Gastrocnemius medialis (tissue), 4 donors: Measurements from ENCODE around the gene GALNT18. TPM values are rescaled to one million over a fixed set of nuclear protein-coding genes. Genes with fewer than 3 reads are reported as not detected.

Source experiments
- ATAC-seq, 2 donors: fragments of 150-250 bp; one replicate each; pipeline ENCODE4 v1.9.1; 2016
- DNase-seq, 2 donors: peaks; one replicate each; pipeline ENCODE4 v3.0.0-alpha.2; 2019
- H3K27ac ChIP-seq, 4 donors: fragments of 200-600 bp; sonication (generic); 1 replicate in 1 of 4; 2 replicates in 3 of 4; pipeline ENCODE4 v1.5.1; 2016 to 2018; ENCODE audit warnings: mild to moderate bottlenecking in 2 of 4, moderate library complexity in 1 of 4
- H3K27me3 ChIP-seq, 3 donors: fragments of 200-600 bp; sonication (generic) in 2 of 3; 1 replicate in 1 of 3; 2 replicates in 2 of 3; pipeline versions ENCODE4 v1.5.1 to v1.6.0; 2016 to 2019; ENCODE audit warnings: mild to moderate bottlenecking in 1 of 3, moderate library complexity in 1 of 3
- H3K36me3 ChIP-seq, 2 donors: fragments of 200-600 bp; sonication (generic) in 1 of 2; one replicate each; pipeline ENCODE4 v1.5.1; 2017 to 2018
- H3K4me1 ChIP-seq, 2 donors: fragments of 200-600 bp; sonication (generic) in 1 of 2; one replicate each; pipeline ENCODE4 v1.5.1; 2016 to 2017; ENCODE audit warnings: mild to moderate bottlenecking in 2 of 2
- H3K4me3 ChIP-seq, 4 donors: fragments of 200-600 bp; sonication (generic) in 3 of 4; 1 replicate in 1 of 4; 2 replicates in 3 of 4; pipeline ENCODE4 v1.5.1; 2016 to 2019; ENCODE audit warnings: mild to moderate bottlenecking in 2 of 4
- H3K9me3 ChIP-seq, 3 donors: fragments of 200-600 bp; sonication (generic) in 2 of 3; 1 replicate in 1 of 3; 2 replicates in 2 of 3; pipeline ENCODE4 v1.5.1; 2016 to 2019
- POLR2A ChIP-seq, 2 donors: fragments of 450-650 bp; IDR thresholded peaks; one replicate each; pipeline ENCODE4 v1.6.1; 2017; ENCODE audit warnings: antibody characterized with exemption in 2 of 2, mild to moderate bottlenecking in 2 of 2, moderate library complexity in 2 of 2
- in situ Hi-C, 4 donors: fragments of 200-750 bp; cut with MboI; loops; one replicate each; pipeline versions ENCODE4 v1.15.0 to v1.8.0; 2017; ENCODE audit warnings: low sequenced_read_pairs in 4 of 4
- intact Hi-C: fragments of 100-400 bp; cut with DNase I; formaldehyde crosslinking; loops from one replicate; pipeline ENCODE4 v1.15.1; 2023; ENCODE audit warnings: low total_unique reads
- total RNA-seq, 4 donors: library from RNA; depleted of rRNA; stranded (reverse); fragments of >200 nt; gene quantifications; one replicate each; pipeline versions ENCODE4 v1.1.0 to v1.2.3, GENCODE V29; 2016
- TF ChIP-seq, protein P1 (sequence below), 5 experiments: fragments of 450-650 bp in 3 of 5; fragments of 200-600 bp in 2 of 5; sonication (generic) in 2 of 5; IDR thresholded peaks in 4 of 5; conservative IDR thresholded peaks in 1 of 5; 1 replicate in 4 of 5; 2 replicates in 1 of 5; pipeline ENCODE4 v1.5.1; 2016 to 2019; ENCODE audit warnings: antibody characterized with exemption in 5 of 5, mild to moderate bottlenecking in 3 of 5, moderate library complexity in 3 of 5

Gene GALNT18
- total RNA-seq, 4 donors from 2014 or later: 10.5 to 29.2 (median 11.2) TPM

- no peak overlapping the region for H3K27ac ChIP-seq
- no peak for ATAC-seq
Measured at GRCh38 chr11:11550534-11550933, 71.3 kb downstream of the GALNT18 start.

DNA sequence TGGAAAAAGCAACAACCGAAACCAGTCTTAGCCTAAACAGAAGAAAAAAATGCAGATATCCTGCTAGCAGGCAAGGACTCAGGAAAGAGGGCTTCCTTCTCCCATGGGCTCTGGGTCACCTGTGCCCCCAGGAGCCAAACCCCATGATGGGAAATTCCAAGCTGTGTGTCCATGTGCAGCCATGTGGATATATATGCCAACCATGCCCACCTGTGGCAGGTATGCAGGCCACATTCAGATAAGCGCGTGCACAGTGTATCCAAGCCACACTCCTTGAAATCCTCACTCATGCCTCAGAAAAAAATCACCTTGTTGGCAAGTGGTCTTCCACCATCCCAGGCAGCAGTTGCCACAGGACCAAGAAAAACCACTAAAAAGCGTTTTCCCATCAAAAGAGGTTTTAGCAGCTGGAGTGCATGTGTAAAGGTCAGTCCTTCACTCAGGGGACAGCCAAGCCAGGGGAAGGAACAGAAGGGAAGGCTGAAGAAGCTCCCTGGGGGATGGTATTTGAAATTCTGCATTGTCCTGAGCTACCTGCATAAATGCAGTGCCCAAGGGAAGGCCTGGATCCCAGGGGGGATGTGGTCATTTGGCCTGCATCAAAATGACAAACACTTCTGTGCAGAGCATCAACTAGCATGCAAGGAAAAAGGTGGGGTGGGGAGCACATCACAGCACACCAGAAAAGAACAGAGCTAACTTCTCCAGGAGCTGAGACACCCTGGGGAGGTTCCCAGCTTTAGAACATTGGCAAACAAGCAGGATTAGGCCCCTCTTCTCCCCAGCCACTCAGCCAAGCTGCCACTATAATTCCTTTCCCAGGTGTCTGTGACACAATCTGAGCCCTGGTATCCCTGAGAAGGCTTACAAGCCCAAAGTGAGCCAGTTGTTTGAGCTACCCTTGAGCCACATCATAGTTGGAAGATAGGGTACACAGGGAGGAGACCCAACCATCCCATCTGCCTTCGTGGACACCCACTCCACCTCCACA, 76.2 kb downstream of the GALNT18 start:
- H3K4me1 ChIP-seq: peaks cover 5 to 24% of the 10 kb centered on the region in 2 donors
- no peaks in the 10 kb centered on the region for H3K9me3 ChIP-seq
- H3K4me3 ChIP-seq: no peak overlapping the region
- no peaks in the 10 kb centered on the region for H3K36me3 ChIP-seq
- DNase-seq (no peak), ATAC-seq (no peak)
- H3K27ac ChIP-seq: no peak overlapping the region
- TF ChIP-seq, protein P1, sequence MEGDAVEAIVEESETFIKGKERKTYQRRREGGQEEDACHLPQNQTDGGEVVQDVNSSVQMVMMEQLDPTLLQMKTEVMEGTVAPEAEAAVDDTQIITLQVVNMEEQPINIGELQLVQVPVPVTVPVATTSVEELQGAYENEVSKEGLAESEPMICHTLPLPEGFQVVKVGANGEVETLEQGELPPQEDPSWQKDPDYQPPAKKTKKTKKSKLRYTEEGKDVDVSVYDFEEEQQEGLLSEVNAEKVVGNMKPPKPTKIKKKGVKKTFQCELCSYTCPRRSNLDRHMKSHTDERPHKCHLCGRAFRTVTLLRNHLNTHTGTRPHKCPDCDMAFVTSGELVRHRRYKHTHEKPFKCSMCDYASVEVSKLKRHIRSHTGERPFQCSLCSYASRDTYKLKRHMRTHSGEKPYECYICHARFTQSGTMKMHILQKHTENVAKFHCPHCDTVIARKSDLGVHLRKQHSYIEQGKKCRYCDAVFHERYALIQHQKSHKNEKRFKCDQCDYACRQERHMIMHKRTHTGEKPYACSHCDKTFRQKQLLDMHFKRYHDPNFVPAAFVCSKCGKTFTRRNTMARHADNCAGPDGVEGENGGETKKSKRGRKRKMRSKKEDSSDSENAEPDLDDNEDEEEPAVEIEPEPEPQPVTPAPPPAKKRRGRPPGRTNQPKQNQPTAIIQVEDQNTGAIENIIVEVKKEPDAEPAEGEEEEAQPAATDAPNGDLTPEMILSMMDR (IDR thresholded peaks at IDR 0.05 in 4 of 5, conservative IDR thresholded peaks at IDR 0.05 in 1 of 5): no peak
- no peak for TF ChIP-seq POLR2A (IDR thresholded peaks at IDR 0.05)
- in situ Hi-C loops (no loop called here), intact Hi-C loops (no loop called here)
- H3K27me3 ChIP-seq: no peaks in the 10 kb centered on the region

More at GRCh38 chr11:11550534-11550933, 71.3 kb downstream of the GALNT18 start:
- intact Hi-C loops: no loop called here
- peaks cover 0 to 5% of the 10 kb centered on the region in 2 donors for H3K4me1 ChIP-seq
- in situ Hi-C loops: no loop called here
- no peaks in the 10 kb centered on the region for H3K27me3 ChIP-seq
- no peak for DNase-seq
- no peaks in the 10 kb centered on the region for H3K9me3 ChIP-seq
- TF ChIP-seq, protein P1 (IDR thresholded peaks at IDR 0.05 in 4 of 5, conservative IDR thresholded peaks at IDR 0.05 in 1 of 5): no peak
- no peak for TF ChIP-seq POLR2A (IDR thresholded peaks at IDR 0.05)
- no peaks in the 10 kb centered on the region for H3K36me3 ChIP-seq
- no peak overlapping the region for H3K4me3 ChIP-seq

DNA sequence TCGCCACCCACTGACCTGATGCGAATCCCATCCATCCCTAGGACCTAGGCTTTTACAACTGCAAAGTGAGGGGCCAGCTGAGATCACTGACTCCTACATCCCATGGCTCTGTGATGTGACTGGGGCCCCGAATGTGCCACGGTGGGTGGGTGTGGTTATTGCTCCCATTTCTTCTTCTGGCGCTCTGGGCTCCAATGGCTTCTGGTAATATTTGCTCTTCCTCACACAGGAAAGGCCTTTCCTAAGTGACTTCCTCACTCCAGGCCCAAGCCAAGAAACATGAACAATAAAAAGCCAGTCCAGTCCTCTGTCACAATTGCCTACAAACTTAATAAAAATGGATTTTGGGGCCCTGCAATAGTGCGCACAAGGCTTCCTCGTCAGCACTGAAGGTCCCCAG, 78.1 kb downstream of the GALNT18 start:
- H3K9me3 ChIP-seq: no peaks in the 10 kb centered on the region
- TF ChIP-seq, protein P1 (IDR thresholded peaks at IDR 0.05 in 4 of 5, conservative IDR thresholded peaks at IDR 0.05 in 1 of 5): no peak
- no peak for TF ChIP-seq POLR2A (IDR thresholded peaks at IDR 0.05)
- H3K4me1 ChIP-seq: peaks cover 17 to 28% of the 10 kb centered on the region in 2 donors
- in situ Hi-C loops: no loop called here
- H3K27me3 ChIP-seq: no peaks in the 10 kb centered on the region
- DNase-seq: no peak
- H3K36me3 ChIP-seq: no peaks in the 10 kb centered on the region
- H3K27ac ChIP-seq: peak overlapping the region in 3 of 4 donors; percentile 7 to 43 (median 28)
- H3K4me3 ChIP-seq: no peak overlapping the region
- peak in 1 of 2 donors; percentile 22 for ATAC-seq
- intact Hi-C loops: no loop called here

- H3K36me3 ChIP-seq: no peaks in the 10 kb centered on the region
- no peak for DNase-seq
- H3K27ac ChIP-seq: no peak overlapping the region
- in situ Hi-C loops: no loop called here
- H3K9me3 ChIP-seq: no peaks in the 10 kb centered on the region
- no peak for ATAC-seq
- peaks cover 36 to 55% of the 10 kb centered on the region in 2 donors for H3K4me1 ChIP-seq
- H3K27me3 ChIP-seq: no peaks in the 10 kb centered on the region
- intact Hi-C loops: no loop called here
- H3K4me3 ChIP-seq: no peak overlapping the region
- no peak for TF ChIP-seq POLR2A (IDR thresholded peaks at IDR 0.05)
- TF ChIP-seq, protein P1 (IDR thresholded peaks at IDR 0.05 in 4 of 5, conservative IDR thresholded peaks at IDR 0.05 in 1 of 5): no peak
Measured at GRCh38 chr11:11540157-11540556, 81.6 kb downstream of the GALNT18 start.
